Karpas-422 (cell line): ENCODE data around the gene ATXN1L. TPM values are rescaled to one million over a fixed set of nuclear protein-coding genes. Genes with fewer than 3 reads are reported as not detected.

Source experiments
- DNase-seq: peaks from one replicate; pipeline ENCODE4 v3.0.0-alpha.2; 2015
- H2AFZ ChIP-seq: fragments of 200-600 bp; sonication (generic); 2 replicates; pipeline ENCODE4 v1.6.1; 2014; ENCODE audit warnings: antibody characterized with exemption, low read length, mixed read lengths
- H3K27ac ChIP-seq: fragments of 200-600 bp; sonication (generic); 2 replicates; pipeline ENCODE4 v1.5.1; 2014; ENCODE audit warnings: mild to moderate bottlenecking, low read length, moderate library complexity
- H3K27me3 ChIP-seq: fragments of 200-600 bp; sonication (generic); 2 replicates; pipeline ENCODE4 v1.6.1; 2014; ENCODE audit warnings: low read length, mixed read lengths
- H3K36me3 ChIP-seq: fragments of 200-600 bp; sonication (generic); 2 replicates; pipeline ENCODE4 v1.6.1; 2014; ENCODE audit warnings: low read length, mixed read lengths; ENCODE audit not compliant: insufficient read depth
- H3K4me1 ChIP-seq: fragments of 200-600 bp; sonication (generic); 2 replicates; pipeline ENCODE4 v1.6.1; 2014; ENCODE audit warnings: mild to moderate bottlenecking, low read length, mixed read lengths
- H3K4me2 ChIP-seq: fragments of 200-600 bp; sonication (generic); 2 replicates; pipeline ENCODE4 v1.6.1; 2014; ENCODE audit warnings: low read length, low read depth, mild to moderate bottlenecking; ENCODE audit not compliant: poor library complexity, severe bottlenecking
- H3K4me3 ChIP-seq: fragments of 200-600 bp; sonication (generic); 2 replicates; pipeline ENCODE4 v1.5.1; 2014; ENCODE audit warnings: mild to moderate bottlenecking, antibody characterized with exemption, low read length, mixed read lengths
- H3K79me2 ChIP-seq: fragments of 200-600 bp; sonication (generic); 2 replicates; pipeline ENCODE4 v1.6.1; 2014; ENCODE audit warnings: mild to moderate bottlenecking, low read length, mixed read lengths
- H3K9ac ChIP-seq: fragments of 200-600 bp; sonication (generic); 2 replicates; pipeline ENCODE4 v1.6.0; 2014; ENCODE audit warnings: low read length
- H3K9me2 ChIP-seq: fragments of 200-600 bp; sonication (generic), shearing (Covaris generic); replicated peaks from 2 replicates; pipeline ENCODE4 v1.6.0; 2014; ENCODE audit warnings: mild to moderate bottlenecking, low read length, moderate library complexity; ENCODE audit not compliant: insufficient read depth
- H3K9me3 ChIP-seq: fragments of 300-700, 200-600 bp; sonication (generic); 2 replicates; pipeline ENCODE4 v1.6.1; 2014; ENCODE audit warnings: low read length, mixed read lengths
- H4K20me1 ChIP-seq: fragments of 200-600 bp; sonication (generic); 2 replicates; pipeline ENCODE4 v1.6.1; 2014; ENCODE audit warnings: mild to moderate bottlenecking, antibody characterized with exemption, low read length, low read depth; ENCODE audit not compliant: insufficient read depth
- total RNA-seq: library from RNA; depleted of rRNA; stranded (reverse); fragments of >200 nt; shearing (Covaris generic); gene quantifications from 2 replicates; pipeline ENCODE4 v1.2.3, GENCODE V29; 2014; ENCODE audit warnings: low replicate concordance

ATXN1L gene
- total RNA-seq, 1 experiment from 2014 or later: 15.1 TPM

DNA sequence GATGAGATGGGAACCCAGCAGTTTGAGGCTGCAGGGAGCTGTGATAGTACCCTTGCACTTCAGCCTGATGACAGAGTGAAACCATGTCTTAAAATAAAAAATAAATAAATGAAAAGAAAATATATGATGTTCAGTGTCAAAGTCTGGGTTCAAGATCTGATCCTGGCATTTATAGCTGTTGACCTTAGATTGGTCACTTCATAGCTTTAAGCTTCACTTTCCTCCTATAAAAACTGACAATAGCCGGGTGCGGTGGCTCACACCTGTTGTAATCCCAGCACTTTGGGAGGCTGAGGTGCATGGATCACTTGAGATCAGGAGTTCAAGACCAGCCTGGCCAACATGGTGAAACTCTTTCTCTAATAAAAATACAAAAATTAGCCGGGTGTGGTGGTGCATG lies 43.4 kb downstream of the ATXN1L start:
- Histone ChIP-seq H3K4me2 (no peak overlapping the region), H3K9me3 (no peaks in the 10 kb centered on the region), H3K4me3 (no peak overlapping the region), H3K27me3 (no peaks in the 10 kb centered on the region), H3K4me1 (peaks cover 41% of the 10 kb centered on the region), H3K79me2 (no peaks in the 10 kb centered on the region), H2AFZ (no peak overlapping the region), H4K20me1 (no peaks in the 10 kb centered on the region), H3K36me3 (no peaks in the 10 kb centered on the region), H3K9me2 (no peaks in the 10 kb centered on the region), H3K9ac (no peak overlapping the region), H3K27ac (no peak overlapping the region)
- no peak for DNase-seq

DNA sequence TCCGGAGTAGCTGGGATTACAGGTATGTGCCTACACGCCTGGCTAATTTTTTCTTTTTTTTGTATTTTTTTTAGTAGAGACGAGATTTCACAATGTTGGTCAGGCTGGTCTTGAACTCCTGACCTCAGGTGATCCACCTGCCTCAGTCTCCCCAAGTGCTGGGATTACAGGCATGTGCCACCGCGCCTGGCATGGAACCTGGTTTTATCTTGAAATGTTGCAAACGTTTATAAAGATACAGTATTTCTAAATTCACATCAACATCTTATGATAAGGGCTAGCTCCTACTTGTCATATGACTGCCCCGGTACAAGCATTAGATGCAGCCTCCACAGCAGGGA lies 48.1 kb downstream of the ATXN1L start:
- peaks cover 41% of the 10 kb centered on the region for H3K79me2 ChIP-seq
- H3K4me3 ChIP-seq: peak overlapping the region; percentile 99
- no peak for DNase-seq
- peaks cover 7% of the 10 kb centered on the region; the same call in 1 of the 2 replicates for H3K36me3 ChIP-seq
- H3K9me2 ChIP-seq: no peaks in the 10 kb centered on the region
- peak overlapping the region; percentile 80 for H3K27ac ChIP-seq
- H3K4me1 ChIP-seq: peaks cover 29% of the 10 kb centered on the region
- no peaks in the 10 kb centered on the region for H3K27me3 ChIP-seq
- H4K20me1 ChIP-seq: 0 out of 2 replicates have a peak, but pooled peaks cover 3% of the 10 kb centered on the region
- no peaks in the 10 kb centered on the region for H3K9me3 ChIP-seq
- H3K4me2 ChIP-seq: peak overlapping the region; percentile 100
- peak overlapping the region; percentile 29 for H2AFZ ChIP-seq
- peak overlapping the region; percentile 100 for H3K9ac ChIP-seq

GRCh38 chr16:71894229-71894920 lies 48.6 kb downstream of the ATXN1L start:
- 0 out of 2 replicates have a peak, but pooled peaks cover 3% of the 10 kb centered on the region for H4K20me1 ChIP-seq
- H3K9ac ChIP-seq: peak overlapping the region; percentile 100
- peaks cover 29% of the 10 kb centered on the region for H3K4me1 ChIP-seq
- peak overlapping the region; percentile 29 for H2AFZ ChIP-seq
- H3K9me3 ChIP-seq: no peaks in the 10 kb centered on the region
- peak overlapping the region; percentile 80 for H3K27ac ChIP-seq
- peak overlapping the region; percentile 99 for H3K4me3 ChIP-seq
- peak; percentile 77 for DNase-seq
- peaks cover 7% of the 10 kb centered on the region; the same call in 1 of the 2 replicates for H3K36me3 ChIP-seq
- no peaks in the 10 kb centered on the region for H3K27me3 ChIP-seq
- H3K9me2 ChIP-seq: no peaks in the 10 kb centered on the region
- H3K4me2 ChIP-seq: peak overlapping the region; percentile 100
- H3K79me2 ChIP-seq: peaks cover 46% of the 10 kb centered on the region

DNA sequence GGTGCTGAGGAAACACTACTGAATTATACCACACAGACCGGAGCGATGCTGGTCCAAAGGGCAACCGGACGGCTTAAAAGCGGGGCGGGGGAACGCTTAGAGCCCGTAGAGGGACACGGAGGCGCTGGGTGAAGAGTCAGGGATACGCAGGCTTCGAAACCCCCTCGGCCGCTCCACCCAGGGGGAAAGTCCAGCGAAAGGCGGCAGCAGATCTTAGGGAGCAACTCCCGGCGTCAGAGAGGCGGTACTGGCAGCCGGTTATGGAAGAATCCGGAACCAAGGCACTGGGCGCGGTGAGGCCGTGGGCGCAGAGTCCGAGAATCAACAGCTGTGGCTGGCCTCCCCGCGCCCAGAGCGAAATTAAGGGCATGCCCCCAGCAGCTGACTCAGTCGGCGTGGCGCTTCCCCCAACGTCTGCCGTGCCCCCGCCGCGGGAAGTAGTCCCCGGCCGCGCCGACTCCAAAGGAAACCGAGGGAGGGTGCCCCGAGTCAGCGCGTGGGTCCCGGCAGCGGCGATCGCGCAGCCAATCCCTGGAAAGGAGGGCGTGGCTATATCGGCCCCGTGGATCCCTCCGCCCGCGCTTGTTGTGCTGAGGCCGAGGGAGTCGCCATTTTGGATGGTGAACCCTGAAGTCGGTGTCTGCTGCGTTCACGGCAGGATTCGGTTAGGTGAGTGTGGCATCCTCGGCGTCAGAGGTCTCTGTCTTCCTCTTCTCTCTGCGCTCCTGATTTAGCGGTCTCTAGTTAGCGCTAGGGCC lies 49.3 kb downstream of the ATXN1L start, which contains the start of gene IST1:
Gene IST1, plus strand, starts transcription at position 611 of the 758 bp plus-strand sequence. CDS start 20,110 bp downstream, outside the sequence.
- Histone ChIP-seq H3K9ac (peak within 1 kb of the TSS; percentile 100), H3K4me1 (peaks cover 28% of the 10 kb centered on the region), H3K4me3 (peak within 1 kb of the TSS; percentile 99), H3K27me3 (no peaks in the 10 kb centered on the region), H2AFZ (peak within 1 kb of the TSS; percentile 88), H3K27ac (peak within 1 kb of the TSS; percentile 88), H3K9me2 (no peaks in the 10 kb centered on the region), H3K79me2 (peaks cover 53% of the 10 kb centered on the region), H3K36me3 (peaks cover 7% of the 10 kb centered on the region; the same call in 1 of the 2 replicates), H3K4me2 (peak within 1 kb of the TSS; percentile 100), H4K20me1 (0 out of 2 replicates have a peak, but pooled peaks cover 3% of the 10 kb centered on the region), H3K9me3 (no peaks in the 10 kb centered on the region)
- peak; percentile 99 for DNase-seq

DNA sequence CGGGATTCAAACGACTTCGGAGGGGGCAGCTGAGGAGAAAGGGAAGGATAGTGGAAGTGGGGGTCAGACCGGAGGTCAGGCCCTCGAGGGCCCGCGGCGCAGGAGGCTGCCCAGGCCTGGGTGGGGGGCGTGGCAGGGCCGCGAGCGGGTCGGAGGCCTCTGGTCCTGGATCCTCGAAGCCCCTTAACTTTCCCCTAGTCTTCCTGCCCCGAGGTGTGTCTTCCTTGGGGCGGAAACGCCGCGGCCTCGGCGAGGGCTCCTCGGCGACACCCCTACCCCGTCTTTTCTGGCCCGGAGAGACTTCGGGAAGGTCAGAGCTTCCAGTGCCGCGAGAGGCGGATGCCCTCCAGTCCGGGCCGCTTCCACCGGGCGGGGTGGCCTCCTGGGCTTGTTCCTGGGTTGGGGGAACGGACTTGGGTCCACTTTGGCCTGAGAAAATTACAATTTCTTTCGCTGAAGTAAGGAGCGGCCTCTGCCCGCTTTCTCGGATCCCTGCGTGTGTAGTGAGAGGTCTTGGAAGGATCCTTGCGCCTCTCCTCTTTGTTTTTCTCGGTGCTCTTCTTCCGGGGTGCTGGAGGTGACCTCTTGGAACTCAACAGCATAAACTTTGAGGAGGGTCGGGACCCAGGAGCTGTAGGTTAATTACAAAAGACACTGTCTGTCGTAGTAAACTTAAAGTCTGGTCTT lies 50.0 kb downstream of the ATXN1L start:
- H3K4me2 ChIP-seq: peak overlapping the region; percentile 100
- H3K4me3 ChIP-seq: peak overlapping the region; percentile 99
- no peaks in the 10 kb centered on the region for H3K9me3 ChIP-seq
- H3K27me3 ChIP-seq: no peaks in the 10 kb centered on the region
- H3K9ac ChIP-seq: peak overlapping the region; percentile 100
- no peaks in the 10 kb centered on the region for H3K9me2 ChIP-seq
- H3K27ac ChIP-seq: peak overlapping the region; percentile 88
- H3K79me2 ChIP-seq: peaks cover 61% of the 10 kb centered on the region
- peaks cover 27% of the 10 kb centered on the region for H3K4me1 ChIP-seq
- peaks cover 7% of the 10 kb centered on the region; the same call in 1 of the 2 replicates for H3K36me3 ChIP-seq
- H4K20me1 ChIP-seq: 0 out of 2 replicates have a peak, but pooled peaks cover 3% of the 10 kb centered on the region
- H2AFZ ChIP-seq: 0 out of 2 replicates have a peak overlapping the region, but pooled peaks have one; percentile 88
- DNase-seq: peak; percentile 75

DNA sequence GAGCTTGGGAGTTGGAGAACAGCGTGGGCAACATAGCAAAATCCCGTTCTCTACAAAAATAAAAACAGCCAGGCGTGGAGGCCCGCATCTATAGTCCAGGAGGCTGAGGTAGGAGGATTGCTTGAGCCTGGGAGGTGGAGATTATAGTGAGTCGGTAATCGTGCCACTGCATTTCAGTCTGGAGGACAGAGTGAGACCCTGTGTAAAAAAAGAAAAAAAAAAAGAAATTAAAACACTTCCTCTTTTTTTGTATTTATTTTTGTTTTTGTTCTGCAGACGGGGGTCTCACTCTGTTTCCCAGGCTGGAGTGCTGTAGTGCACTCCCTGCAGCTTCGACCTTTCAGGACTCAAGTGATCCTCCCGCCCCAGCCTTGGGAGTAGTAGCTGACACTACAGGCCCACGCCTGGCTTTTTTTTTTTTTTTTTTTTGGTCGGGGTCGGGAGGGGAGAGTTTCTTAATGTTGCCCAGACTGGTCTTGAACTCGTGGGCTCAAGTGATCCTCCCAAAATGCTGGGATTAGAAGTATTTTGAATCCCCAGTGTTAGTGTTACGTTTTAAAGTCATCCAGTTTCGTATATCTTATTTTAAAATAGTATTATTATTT lies 51.1 kb downstream of the ATXN1L start:
- peak overlapping the region; percentile 88; the same call in 1 of the 2 replicates for H3K27ac ChIP-seq
- peaks cover 22% of the 10 kb centered on the region for H3K4me1 ChIP-seq
- peak overlapping the region; percentile 100 for H3K4me2 ChIP-seq
- H3K9me3 ChIP-seq: no peaks in the 10 kb centered on the region
- H3K4me3 ChIP-seq: peak overlapping the region; percentile 99
- no peaks in the 10 kb centered on the region for H3K9me2 ChIP-seq
- H3K27me3 ChIP-seq: no peaks in the 10 kb centered on the region
- H3K79me2 ChIP-seq: peaks cover 71% of the 10 kb centered on the region
- peaks cover 13% of the 10 kb centered on the region; the same call in 1 of the 2 replicates for H3K36me3 ChIP-seq
- H2AFZ ChIP-seq: no peak overlapping the region
- no peak for DNase-seq
- peak overlapping the region; percentile 100 for H3K9ac ChIP-seq
- H4K20me1 ChIP-seq: peaks cover 9% of the 10 kb centered on the region

- peaks cover 22% of the 10 kb centered on the region; the same call in 1 of the 2 replicates for H3K36me3 ChIP-seq
- peaks cover 94% of the 10 kb centered on the region for H3K79me2 ChIP-seq
- no peak overlapping the region for H3K27ac ChIP-seq
- H3K4me2 ChIP-seq: no peak overlapping the region
- no peaks in the 10 kb centered on the region for H3K9me2 ChIP-seq
- no peaks in the 10 kb centered on the region for H3K9me3 ChIP-seq
- H3K4me3 ChIP-seq: no peak overlapping the region
- H3K4me1 ChIP-seq: peaks cover 17% of the 10 kb centered on the region
- no peak overlapping the region for H2AFZ ChIP-seq
- no peak for DNase-seq
- H3K9ac ChIP-seq: no peak overlapping the region
- no peaks in the 10 kb centered on the region for H3K27me3 ChIP-seq
- peaks cover 22% of the 10 kb centered on the region for H4K20me1 ChIP-seq
Measured at GRCh38 chr16:71899171-71899570, 53.4 kb downstream of the ATXN1L start.
